IMR-90 (cell line): ENCODE results near the gene BCLAF1. TPM values are rescaled to one million over a fixed set of nuclear protein-coding genes. Genes with fewer than 3 reads are reported as not detected.

Experiments used
- ATAC-seq: fragments of 200-7000 bp; cut with Tn5 transposase; 2 replicates; pipeline ENCODE4 v1.9.1; 2020; ENCODE audit warnings: low read depth, mild to moderate bottlenecking, moderate library complexity
- BruUV-seq: library from RNA; stranded (reverse); fragments of 400-500 nt; replicated peaks from 2 replicates; lab custom pipeline; 2021; lab: Mats Ljungman, UMichigan
- CTCF ChIA-PET: fragments of 300-600 bp; formaldehyde crosslinking; extraction: SDS; loops from one replicate; lab custom pipeline; 2021; ENCODE audit warnings: antibody characterized with exemption; lab: Yijun Ruan, JAX
- POLR2A ChIA-PET: fragments of 300-600 bp; sonication (Branson Sonifier 250); formaldehyde crosslinking; loops from one replicate; lab custom pipeline; 2022; ENCODE audit warnings: antibody characterized with exemption; ENCODE audit not compliant: unreplicated experiment; lab: Charles Lee
- DNase-seq: peaks from one replicate; pipeline ENCODE4 v3.0.0; 2013
- H2AFZ ChIP-seq: replicated peaks from 2 replicates; pipeline ENCODE3; 2013; ENCODE audit warnings: low read length, mild to moderate bottlenecking; ENCODE audit not compliant: poor library complexity
- H2AK5ac ChIP-seq: 2 replicates; pipeline ENCODE4 v1.6.1; 2013; ENCODE audit warnings: low read depth, low read length, inconsistent platforms
- H2AK9ac ChIP-seq: replicated peaks from 2 replicates; pipeline ENCODE3; 2013; ENCODE audit warnings: mild to moderate bottlenecking, low read depth, low read length, moderate library complexity; ENCODE audit not compliant: poor library complexity
- H2BK120ac ChIP-seq: 2 replicates; pipeline ENCODE4 v1.6.1; 2013; ENCODE audit warnings: low read depth, low read length, inconsistent platforms
- H2BK15ac ChIP-seq: 3 replicates; pipeline ENCODE4 v1.6.1; 2013; ENCODE audit warnings: low read depth, low read length, inconsistent platforms
- H2BK20ac ChIP-seq: 2 replicates; pipeline ENCODE4 v1.6.1; 2013; ENCODE audit warnings: low read depth, mild to moderate bottlenecking, inconsistent platforms, low read length, moderate library complexity
- H2BK5ac ChIP-seq: 2 replicates; pipeline ENCODE4 v1.6.1; 2013; ENCODE audit warnings: mild to moderate bottlenecking, low read depth, low read length, inconsistent platforms; ENCODE audit not compliant: poor library complexity, severe bottlenecking
- H3K14ac ChIP-seq: replicated peaks from 2 replicates; pipeline ENCODE4 v1.6.1; 2013; ENCODE audit warnings: low read depth, low read length, inconsistent platforms
- H3K18ac ChIP-seq: 2 replicates; pipeline ENCODE4 v1.6.1; 2013; ENCODE audit warnings: low read depth, low read length, control low read depth
- H3K23ac ChIP-seq: 2 replicates; pipeline ENCODE4 v1.6.1; 2013; ENCODE audit warnings: low read depth, low read length, inconsistent platforms
- H3K27ac ChIP-seq: 2 replicates; pipeline ENCODE4 v1.5.1; 2013; ENCODE audit warnings: mild to moderate bottlenecking, control low read depth, low read length; ENCODE audit not compliant: insufficient read depth
- H3K27me3 ChIP-seq: 2 replicates; pipeline ENCODE4 v1.6.1; 2013; ENCODE audit warnings: low read length; ENCODE audit not compliant: control insufficient read depth, insufficient read depth
- H3K36me3 ChIP-seq: 2 replicates; pipeline ENCODE4 v1.6.1; 2013; ENCODE audit warnings: low read length, mixed read lengths; ENCODE audit not compliant: control insufficient read depth, insufficient read depth
- H3K4ac ChIP-seq: 2 replicates; pipeline ENCODE4 v1.6.1; 2013; ENCODE audit warnings: low read depth, low read length, inconsistent platforms
- H3K4me1 ChIP-seq: 2 replicates; pipeline ENCODE4 v1.6.1; 2013; ENCODE audit warnings: low read length, mixed read lengths; ENCODE audit not compliant: control insufficient read depth, insufficient read depth
- H3K4me2 ChIP-seq: 2 replicates; pipeline ENCODE4 v1.6.1; 2013; ENCODE audit warnings: low read depth, mild to moderate bottlenecking, control low read depth, low read length, moderate library complexity
- H3K4me3 ChIP-seq: 2 replicates; pipeline ENCODE4 v1.5.1; 2013; ENCODE audit warnings: low read depth, mild to moderate bottlenecking, control low read depth, low read length, moderate library complexity; ENCODE audit not compliant: insufficient read depth
- H3K56ac ChIP-seq: 2 replicates; pipeline ENCODE4 v1.6.1; 2013; ENCODE audit warnings: low read length, inconsistent platforms; ENCODE audit not compliant: insufficient read depth; ENCODE audit errors: extremely low read depth
- H3K79me1 ChIP-seq, 2 experiments: 2 replicates each; pipeline ENCODE4 v1.6.1; 2013; ENCODE audit warnings: low read length in 2 of 2, inconsistent platforms in 1 of 2, low read depth in 1 of 2
- H3K9ac ChIP-seq: 2 replicates; pipeline ENCODE4 v1.6.1; 2013; ENCODE audit warnings: low read depth, low read length, control low read depth
- H3K9me1 ChIP-seq: 2 replicates; pipeline ENCODE4 v1.6.1; 2013; ENCODE audit warnings: low read length, inconsistent platforms; ENCODE audit not compliant: insufficient read depth
- H3K9me3 ChIP-seq: 2 replicates; pipeline ENCODE4 v1.6.1; 2013; ENCODE audit warnings: low read length; ENCODE audit not compliant: control insufficient read depth, insufficient read depth
- H4K20me1 ChIP-seq: 2 replicates; pipeline ENCODE4 v1.6.1; 2013; ENCODE audit warnings: low read length, inconsistent platforms; ENCODE audit not compliant: insufficient read depth
- H4K5ac ChIP-seq: 2 replicates; pipeline ENCODE4 v1.6.1; 2013; ENCODE audit warnings: mild to moderate bottlenecking, low read depth, low read length, control low read depth
- H4K8ac ChIP-seq, 2 experiments: 2 replicates each; pipeline ENCODE4 v1.6.1; 2013; ENCODE audit warnings: low read depth in 2 of 2, low read length in 2 of 2, control low read depth in 1 of 2, inconsistent platforms in 1 of 2
- H4K91ac ChIP-seq: 2 replicates; pipeline ENCODE4 v1.6.1; 2013; ENCODE audit warnings: low read depth, low read length, inconsistent platforms; ENCODE audit not compliant: insufficient read depth
- BHLHE40 ChIP-seq: fragments of 150-350 bp; IDR thresholded peaks from 2 replicates; pipeline ENCODE4 v1.6.1; 2016; ENCODE audit warnings: mild to moderate bottlenecking, low read depth, low read length
- CEBPB ChIP-seq: IDR thresholded peaks from 2 replicates; pipeline ENCODE4 v1.6.1; 2012; ENCODE audit warnings: low read depth, low read length, improper control_type of control experiment
- CHD1 ChIP-seq: IDR thresholded peaks from 2 replicates; pipeline ENCODE4 v1.6.1; 2012; ENCODE audit warnings: low read depth, low read length, improper control_type of control experiment
- FOS ChIP-seq: fragments of 150-350 bp; IDR thresholded peaks from 2 replicates; pipeline ENCODE4 v1.6.1; 2016; ENCODE audit warnings: low read depth, low read length
- MAFK ChIP-seq: IDR thresholded peaks from 2 replicates; pipeline ENCODE4 v1.6.1; 2012; ENCODE audit warnings: low read depth, low read length, improper control_type of control experiment
- MAZ ChIP-seq: IDR thresholded peaks from 2 replicates; pipeline ENCODE4 v1.6.1; 2012; ENCODE audit warnings: low read depth, mild to moderate bottlenecking, low read length, improper control_type of control experiment, moderate library complexity, borderline replicate concordance
- MXI1 ChIP-seq: IDR thresholded peaks from 2 replicates; pipeline ENCODE4 v1.6.1; 2012; ENCODE audit warnings: low read depth, mild to moderate bottlenecking, low read length, moderate library complexity, borderline replicate concordance
- NFE2L2 ChIP-seq: fragments of 150-350 bp; IDR thresholded peaks from 2 replicates; pipeline ENCODE4 v1.6.1; 2016; ENCODE audit warnings: low read depth, mild to moderate bottlenecking, low read length
- POLR2A ChIP-seq: IDR thresholded peaks from 2 replicates; pipeline ENCODE4 v1.6.1; 2012; ENCODE audit warnings: mild to moderate bottlenecking, low read depth, low read length
- RAD21 ChIP-seq: IDR thresholded peaks from 2 replicates; pipeline ENCODE4 v1.6.1; 2012; ENCODE audit warnings: low read length, improper control_type of control experiment
- RCOR1 ChIP-seq: IDR thresholded peaks from 2 replicates; pipeline ENCODE4 v1.6.1; 2012; ENCODE audit warnings: mild to moderate bottlenecking, low read length, improper control_type of control experiment; ENCODE audit not compliant: insufficient replicate concordance
- RFX5 ChIP-seq: IDR thresholded peaks from 2 replicates; pipeline ENCODE4 v1.8.0; 2012; ENCODE audit warnings: low read depth, mild to moderate bottlenecking, low read length, moderate library complexity
- SMC3 ChIP-seq: fragments of 150-350 bp; IDR thresholded peaks from 2 replicates; pipeline ENCODE4 v1.6.1; 2016; ENCODE audit warnings: low read depth, mild to moderate bottlenecking, antibody characterized with exemption, low read length, moderate library complexity
- WGBS, 2 experiments: methylation state at CpG; one replicate each; pipeline versions ENCODE4 v1.1.5 to v1.1.7; 2013; ENCODE audit warnings: missing lambda C conversion rate in 2 of 2; ENCODE audit not compliant: insufficient read length in 1 of 2; ENCODE audit errors: extremely low coverage in 2 of 2; 5-methylcytosine and 5-hydroxymethylcytosine counted together
- dilution Hi-C: fragments of 300-500 bp; cut with HindIII; formaldehyde crosslinking; loops from one replicate; pipeline ENCODE4 v1.14.3; 2018; ENCODE audit warnings: low sequenced_read_pairs; ENCODE audit not compliant: unreplicated experiment
- in situ Hi-C: fragments of 300-500 bp; cut with MboI; formaldehyde crosslinking; loops from 3 replicates; pipeline ENCODE4 v1.14.3; 2019; ENCODE audit warnings: low sequenced_read_pairs, inconsistent platforms, mixed read lengths
- intact Hi-C: fragments of 100-400 bp; cut with micrococcal nuclease; formaldehyde crosslinking; loops from 2 replicates; pipeline ENCODE4 v1.10.0; 2022
- polyA plus RNA-seq, 3 experiments: library from polyadenylated mRNA; depleted of rRNA; stranded (reverse); fragments of >200 nt; gene quantifications; 2 replicates each; pipeline ENCODE4 v1.2.3, GENCODE V29; 2012; ENCODE audit warnings: low replicate concordance in 1 of 3
- total RNA-seq: library from RNA; depleted of rRNA; stranded (reverse); fragments of >200 nt; gene quantifications from 2 replicates; pipeline ENCODE4 v1.2.3, GENCODE V29; 2012
- TF ChIP-seq, protein P1 (sequence below): fragments of 150-350 bp; IDR thresholded peaks from 2 replicates; pipeline ENCODE4 v1.6.1; 2017; ENCODE audit warnings: mild to moderate bottlenecking, antibody characterized with exemption, low read length, low read depth
- TF ChIP-seq, protein P2 (sequence below): fragments of 150-350 bp; IDR thresholded peaks from 2 replicates; pipeline ENCODE4 v1.6.1; 2016; ENCODE audit warnings: low read depth, mild to moderate bottlenecking, low read length, moderate library complexity, borderline replicate concordance
- TF ChIP-seq, protein P3 (sequence below): conservative IDR thresholded peaks from 2 replicates; pipeline ENCODE4 v1.5.1; 2012; ENCODE audit warnings: mild to moderate bottlenecking, low read depth, low read length, improper control_type of control experiment

Gene BCLAF1
- total and polyA plus RNA-seq, 2 of the 4 experiments (the other 2 are of a cell fraction): 34.0 to 141 TPM

DNA sequence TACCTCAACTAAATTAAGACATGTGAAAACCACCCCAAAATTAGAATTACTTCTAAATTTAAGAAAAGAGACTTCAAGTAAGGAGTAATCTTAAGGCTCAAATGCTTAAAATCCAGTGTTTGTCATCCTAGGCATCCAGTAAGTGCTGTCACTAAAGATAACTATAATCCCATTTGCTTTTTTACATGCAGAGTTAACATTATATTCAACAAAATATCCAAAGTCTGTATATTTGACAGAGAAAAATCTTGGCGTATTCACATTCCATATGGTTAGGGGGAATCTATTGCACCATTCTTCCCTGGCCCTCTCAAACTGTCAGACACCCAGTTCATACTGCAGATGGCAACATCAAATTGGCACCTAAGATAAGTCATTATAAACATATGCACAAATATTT lies 56.9 kb downstream of the BCLAF1 start:
- Histone ChIP-seq H3K27me3 (no peaks in the 10 kb centered on the region), H3K36me3 (no peaks in the 10 kb centered on the region), H2BK5ac (no peak overlapping the region), H3K79me1 (peaks cover 0 to 8% of the 10 kb centered on the region in 2 experiments; a peak in 2 of 4 replicates), H2BK15ac (no peak overlapping the region), H3K27ac (no peak overlapping the region), H3K9ac (no peak overlapping the region), H4K5ac (no peak overlapping the region), H3K9me3 (no peaks in the 10 kb centered on the region), H3K4me1 (peaks cover 12% of the 10 kb centered on the region), H2BK120ac (no peak overlapping the region), H4K91ac (no peak overlapping the region), H2AFZ (no peak overlapping the region), H3K4ac (no peak overlapping the region), H3K4me2 (no peak overlapping the region), H4K8ac (no peak overlapping the region), H3K4me3 (no peak overlapping the region), H3K56ac (no peak overlapping the region), H3K9me1 (no peaks in the 10 kb centered on the region), H3K18ac (no peak overlapping the region), H2AK5ac (no peak overlapping the region), H2BK20ac (no peak overlapping the region), H2AK9ac (no peak overlapping the region), H3K14ac (no peak overlapping the region), H4K20me1 (no peaks in the 10 kb centered on the region), H3K23ac (no peak overlapping the region)
- WGBS, 2 experiments: no CpG with 5 or more reads among the region's 1 CpG
- in situ Hi-C loops (no loop called here), dilution Hi-C loops (no loop called here), intact Hi-C loops (no loop called here)
- ChIA-PET CTCF (no interaction called here), POLR2A (interaction anchor here (0.6 kb wide), 1 partner anchor 188 kb away, joined by 3 read pairs; no protein-coding TSS in a partner anchor)
- no TSS peak for BruUV-seq
- ATAC-seq: no peak
- DNase-seq: no peak
- TF ChIP-seq NFE2L2 (no peak), RAD21 (no peak), MXI1 (no peak), MAFK (no peak), CHD1 (no peak), BHLHE40 (no peak), RCOR1 (no peak), POLR2A (no peak), MAZ (no peak), CEBPB (no peak), RFX5 (no peak), SMC3 (no peak), FOS (no peak)
- TF ChIP-seq, protein P1, sequence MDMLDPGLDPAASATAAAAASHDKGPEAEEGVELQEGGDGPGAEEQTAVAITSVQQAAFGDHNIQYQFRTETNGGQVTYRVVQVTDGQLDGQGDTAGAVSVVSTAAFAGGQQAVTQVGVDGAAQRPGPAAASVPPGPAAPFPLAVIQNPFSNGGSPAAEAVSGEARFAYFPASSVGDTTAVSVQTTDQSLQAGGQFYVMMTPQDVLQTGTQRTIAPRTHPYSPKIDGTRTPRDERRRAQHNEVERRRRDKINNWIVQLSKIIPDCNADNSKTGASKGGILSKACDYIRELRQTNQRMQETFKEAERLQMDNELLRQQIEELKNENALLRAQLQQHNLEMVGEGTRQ: no peak
- TF ChIP-seq, protein P2, sequence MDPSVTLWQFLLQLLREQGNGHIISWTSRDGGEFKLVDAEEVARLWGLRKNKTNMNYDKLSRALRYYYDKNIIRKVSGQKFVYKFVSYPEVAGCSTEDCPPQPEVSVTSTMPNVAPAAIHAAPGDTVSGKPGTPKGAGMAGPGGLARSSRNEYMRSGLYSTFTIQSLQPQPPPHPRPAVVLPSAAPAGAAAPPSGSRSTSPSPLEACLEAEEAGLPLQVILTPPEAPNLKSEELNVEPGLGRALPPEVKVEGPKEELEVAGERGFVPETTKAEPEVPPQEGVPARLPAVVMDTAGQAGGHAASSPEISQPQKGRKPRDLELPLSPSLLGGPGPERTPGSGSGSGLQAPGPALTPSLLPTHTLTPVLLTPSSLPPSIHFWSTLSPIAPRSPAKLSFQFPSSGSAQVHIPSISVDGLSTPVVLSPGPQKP: no peak
- TF ChIP-seq, protein P3, sequence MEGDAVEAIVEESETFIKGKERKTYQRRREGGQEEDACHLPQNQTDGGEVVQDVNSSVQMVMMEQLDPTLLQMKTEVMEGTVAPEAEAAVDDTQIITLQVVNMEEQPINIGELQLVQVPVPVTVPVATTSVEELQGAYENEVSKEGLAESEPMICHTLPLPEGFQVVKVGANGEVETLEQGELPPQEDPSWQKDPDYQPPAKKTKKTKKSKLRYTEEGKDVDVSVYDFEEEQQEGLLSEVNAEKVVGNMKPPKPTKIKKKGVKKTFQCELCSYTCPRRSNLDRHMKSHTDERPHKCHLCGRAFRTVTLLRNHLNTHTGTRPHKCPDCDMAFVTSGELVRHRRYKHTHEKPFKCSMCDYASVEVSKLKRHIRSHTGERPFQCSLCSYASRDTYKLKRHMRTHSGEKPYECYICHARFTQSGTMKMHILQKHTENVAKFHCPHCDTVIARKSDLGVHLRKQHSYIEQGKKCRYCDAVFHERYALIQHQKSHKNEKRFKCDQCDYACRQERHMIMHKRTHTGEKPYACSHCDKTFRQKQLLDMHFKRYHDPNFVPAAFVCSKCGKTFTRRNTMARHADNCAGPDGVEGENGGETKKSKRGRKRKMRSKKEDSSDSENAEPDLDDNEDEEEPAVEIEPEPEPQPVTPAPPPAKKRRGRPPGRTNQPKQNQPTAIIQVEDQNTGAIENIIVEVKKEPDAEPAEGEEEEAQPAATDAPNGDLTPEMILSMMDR: no peak
